DOHH2 (cell line): ENCODE results near the gene DIP2C.

Experiments
- H3F3A ChIP-seq: fragments of 200-600 bp; sonication (generic), shearing (Covaris generic); 2 replicates; pipeline ENCODE4 v1.6.0; 2016; ENCODE audit warnings: antibody characterized with exemption, mild to moderate bottlenecking; ENCODE audit not compliant: control insufficient read depth, insufficient read depth
- H3K27ac ChIP-seq: fragments of 200-600 bp; sonication (generic); 2 replicates; pipeline ENCODE4 v1.5.1; 2014; ENCODE audit warnings: low read depth, mild to moderate bottlenecking, low read length, moderate library complexity
- H3K27me3 ChIP-seq: fragments of 200-600 bp; sonication (generic); 2 replicates; pipeline ENCODE4 v1.6.1; 2014; ENCODE audit warnings: mild to moderate bottlenecking, low read length, mixed read lengths; ENCODE audit not compliant: control insufficient read depth
- H3K36me3 ChIP-seq: fragments of 200-600 bp; sonication (generic); 2 replicates; pipeline ENCODE4 v1.6.1; 2014; ENCODE audit warnings: mild to moderate bottlenecking, low read length, moderate library complexity, mixed read lengths; ENCODE audit not compliant: control insufficient read depth
- H3K4me1 ChIP-seq: fragments of 200-600 bp; sonication (generic); 2 replicates; pipeline ENCODE4 v1.6.1; 2014; ENCODE audit warnings: mild to moderate bottlenecking, low read length, mixed read lengths; ENCODE audit not compliant: control insufficient read depth
- H3K4me2 ChIP-seq: fragments of 200-600 bp; sonication (generic); 2 replicates; pipeline ENCODE4 v1.6.0; 2014; ENCODE audit warnings: mild to moderate bottlenecking, low read length, moderate library complexity
- H3K4me3 ChIP-seq: fragments of 200-600 bp; sonication (generic); 2 replicates; pipeline ENCODE4 v1.5.1; 2014; ENCODE audit warnings: mild to moderate bottlenecking, low read length, mixed read lengths
- H3K79me2 ChIP-seq: fragments of 200-600 bp; sonication (generic); 2 replicates; pipeline ENCODE4 v1.6.1; 2014; ENCODE audit warnings: mild to moderate bottlenecking, low read length, mixed read lengths; ENCODE audit not compliant: control insufficient read depth
- H3K9me2 ChIP-seq: fragments of 200-600 bp; sonication (generic); replicated peaks from 2 replicates; pipeline ENCODE4 v1.6.1; 2014; ENCODE audit warnings: mild to moderate bottlenecking, low read length, mixed read lengths; ENCODE audit not compliant: control insufficient read depth
- H3K9me3 ChIP-seq: fragments of 200-600 bp; sonication (generic); 2 replicates; pipeline ENCODE4 v1.6.1; 2014; ENCODE audit warnings: antibody characterized with exemption, low read length, mixed read lengths; ENCODE audit not compliant: control insufficient read depth, insufficient read depth
- H4K20me1 ChIP-seq: fragments of 200-600 bp; sonication (generic); 2 replicates; pipeline ENCODE4 v1.6.0; 2014; ENCODE audit warnings: low read depth, mild to moderate bottlenecking, antibody characterized with exemption, low read length, moderate library complexity; ENCODE audit not compliant: control insufficient read depth, insufficient read depth
- EZH2phosphoT487 ChIP-seq: fragments of 200-600 bp; sonication (generic); IDR thresholded peaks from 2 replicates; pipeline ENCODE4 v1.6.1; 2017; ENCODE audit warnings: borderline replicate concordance, mild to moderate bottlenecking, antibody characterized with exemption, low read length, moderate library complexity, mixed read lengths
- TF ChIP-seq, protein P1 (sequence below): fragments of 200-600 bp; sonication (generic); IDR thresholded peaks from one replicate; pipeline ENCODE4 v1.5.1; 2014; ENCODE audit warnings: antibody characterized with exemption, mild to moderate bottlenecking, low read depth, low read length; ENCODE audit not compliant: poor library complexity, severe bottlenecking

The DIP2C gene

DNA sequence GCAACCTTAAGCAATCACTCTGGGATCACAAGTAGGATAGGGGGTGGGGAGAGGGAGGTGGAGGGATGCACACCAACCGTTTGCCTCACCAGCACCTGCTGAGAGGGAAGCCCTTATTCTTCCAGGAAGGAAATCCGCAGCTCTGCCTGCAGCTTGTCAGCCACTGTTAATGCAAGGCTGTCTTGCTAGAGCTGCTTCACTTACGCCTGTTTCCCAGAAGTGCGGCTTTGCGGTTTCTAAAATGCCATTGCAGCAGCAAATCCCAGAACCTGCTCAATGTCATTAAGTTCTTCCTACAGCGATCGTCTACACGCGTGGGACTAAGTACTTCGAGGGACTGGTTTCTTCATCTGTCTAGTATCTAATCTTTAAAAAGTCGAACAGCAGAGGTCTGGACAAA lies 363.1 kb downstream of the DIP2C start:
- Histone ChIP-seq H3K9me2 (no peaks in the 10 kb centered on the region), H3K36me3 (peaks cover 41% of the 10 kb centered on the region), H3K27ac (peak overlapping the region; percentile 95), H3K4me3 (peak overlapping the region; percentile 81), H3K79me2 (peaks cover 28% of the 10 kb centered on the region), H3F3A (peaks cover 58% of the 10 kb centered on the region), H3K27me3 (no peaks in the 10 kb centered on the region), H3K4me2 (peak overlapping the region; percentile 95), H4K20me1 (no peaks in the 10 kb centered on the region), H3K9me3 (no peaks in the 10 kb centered on the region), H3K4me1 (peaks cover 81% of the 10 kb centered on the region)
- no peak for TF ChIP-seq EZH2phosphoT487
- TF ChIP-seq, protein P1, sequence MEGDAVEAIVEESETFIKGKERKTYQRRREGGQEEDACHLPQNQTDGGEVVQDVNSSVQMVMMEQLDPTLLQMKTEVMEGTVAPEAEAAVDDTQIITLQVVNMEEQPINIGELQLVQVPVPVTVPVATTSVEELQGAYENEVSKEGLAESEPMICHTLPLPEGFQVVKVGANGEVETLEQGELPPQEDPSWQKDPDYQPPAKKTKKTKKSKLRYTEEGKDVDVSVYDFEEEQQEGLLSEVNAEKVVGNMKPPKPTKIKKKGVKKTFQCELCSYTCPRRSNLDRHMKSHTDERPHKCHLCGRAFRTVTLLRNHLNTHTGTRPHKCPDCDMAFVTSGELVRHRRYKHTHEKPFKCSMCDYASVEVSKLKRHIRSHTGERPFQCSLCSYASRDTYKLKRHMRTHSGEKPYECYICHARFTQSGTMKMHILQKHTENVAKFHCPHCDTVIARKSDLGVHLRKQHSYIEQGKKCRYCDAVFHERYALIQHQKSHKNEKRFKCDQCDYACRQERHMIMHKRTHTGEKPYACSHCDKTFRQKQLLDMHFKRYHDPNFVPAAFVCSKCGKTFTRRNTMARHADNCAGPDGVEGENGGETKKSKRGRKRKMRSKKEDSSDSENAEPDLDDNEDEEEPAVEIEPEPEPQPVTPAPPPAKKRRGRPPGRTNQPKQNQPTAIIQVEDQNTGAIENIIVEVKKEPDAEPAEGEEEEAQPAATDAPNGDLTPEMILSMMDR: no peak

DNA sequence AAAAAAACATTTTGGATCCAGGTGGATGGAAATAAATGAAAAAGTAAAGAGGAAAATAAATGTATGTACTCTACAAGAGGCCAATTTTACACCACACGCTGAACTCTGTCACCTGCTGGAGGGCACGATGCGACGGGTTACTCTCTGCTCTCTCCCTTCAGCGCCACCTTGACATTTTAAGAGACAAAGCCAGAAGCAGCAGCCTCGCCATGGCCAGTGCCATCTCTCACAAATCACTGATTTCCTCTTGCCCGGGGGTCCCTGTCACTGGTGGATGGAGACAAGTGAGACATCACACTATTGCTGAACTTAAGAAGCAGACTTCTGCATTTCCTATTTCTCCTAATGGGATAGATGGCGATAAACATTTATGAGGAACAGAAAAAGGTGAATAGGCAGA lies 364.2 kb downstream of the DIP2C start:
- no peaks in the 10 kb centered on the region for H3K9me2 ChIP-seq
- peaks cover 28% of the 10 kb centered on the region for H3K79me2 ChIP-seq
- H3K27me3 ChIP-seq: no peaks in the 10 kb centered on the region
- H3K36me3 ChIP-seq: peaks cover 50% of the 10 kb centered on the region
- H3K4me2 ChIP-seq: peak overlapping the region; percentile 95
- H3F3A ChIP-seq: peaks cover 52% of the 10 kb centered on the region
- no peaks in the 10 kb centered on the region for H3K9me3 ChIP-seq
- TF ChIP-seq EZH2phosphoT487: no peak
- TF ChIP-seq, protein P1: peak; percentile 32
- H4K20me1 ChIP-seq: no peaks in the 10 kb centered on the region
- peak overlapping the region; percentile 95 for H3K27ac ChIP-seq
- peaks cover 73% of the 10 kb centered on the region for H3K4me1 ChIP-seq
- H3K4me3 ChIP-seq: peak overlapping the region; percentile 81

DNA sequence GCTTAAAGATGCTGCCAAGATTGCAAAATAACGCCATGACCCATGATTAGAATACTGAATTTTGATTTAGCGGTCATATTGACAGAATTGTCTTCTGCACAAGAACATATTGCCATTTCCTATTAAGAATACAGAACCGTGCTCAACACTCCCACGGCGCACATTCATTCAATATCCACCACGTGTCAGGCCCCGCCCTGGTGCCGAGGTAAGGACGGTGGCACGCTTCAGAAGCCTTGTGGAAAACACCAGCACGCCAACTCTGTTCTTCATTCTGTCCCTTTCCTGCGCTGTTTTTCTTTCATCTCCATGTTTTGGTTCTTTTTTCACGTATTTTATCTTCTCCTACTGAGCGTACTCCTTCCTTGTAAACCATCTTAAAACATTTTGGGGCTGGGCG lies 364.9 kb downstream of the DIP2C start:
- Histone ChIP-seq H3K27ac (peak overlapping the region; percentile 95), H3K79me2 (peaks cover 28% of the 10 kb centered on the region), H3K9me3 (no peaks in the 10 kb centered on the region), H3F3A (peaks cover 50% of the 10 kb centered on the region), H3K4me3 (peak overlapping the region; percentile 81), H3K27me3 (no peaks in the 10 kb centered on the region), H3K9me2 (no peaks in the 10 kb centered on the region), H3K4me2 (peak overlapping the region; percentile 95), H4K20me1 (no peaks in the 10 kb centered on the region), H3K4me1 (peaks cover 70% of the 10 kb centered on the region), H3K36me3 (peaks cover 53% of the 10 kb centered on the region)
- TF ChIP-seq EZH2phosphoT487: no peak
- TF ChIP-seq, protein P1: no peak
